Mesenchymal stem cell (in vitro differentiated cells and primary cell): Measurements from ENCODE around the gene CAPZA1.

Source experiments
- DNase-seq: peaks from one replicate; pipeline ENCODE4 v3.0.0-alpha.2; 2013
- H2AFZ ChIP-seq: one replicate; pipeline ENCODE4 v1.6.1; 2013; ENCODE audit warnings: low read depth, mild to moderate bottlenecking, control low read depth, inconsistent platforms, low read length, moderate library complexity
- H2AK5ac ChIP-seq: 2 replicates; pipeline ENCODE4 v1.6.1; 2013; ENCODE audit warnings: low read length, moderate library complexity, mild to moderate bottlenecking, inconsistent platforms; ENCODE audit not compliant: severe bottlenecking
- H2BK120ac ChIP-seq: one replicate; pipeline ENCODE4 v1.6.1; 2013; ENCODE audit warnings: low read depth, mild to moderate bottlenecking, inconsistent platforms, low read length, moderate library complexity
- H2BK12ac ChIP-seq, 2 experiments: one replicate each; pipeline ENCODE4 v1.6.1; 2013; ENCODE audit warnings: inconsistent platforms in 2 of 2, low read length in 2 of 2, mild to moderate bottlenecking in 2 of 2, moderate library complexity in 2 of 2, control low read depth in 1 of 2
- H2BK15ac ChIP-seq: one replicate; pipeline ENCODE4 v1.6.1; 2013; ENCODE audit warnings: mild to moderate bottlenecking, low read depth, inconsistent platforms; ENCODE audit not compliant: poor library complexity, severe bottlenecking
- H2BK5ac ChIP-seq: 2 replicates; pipeline ENCODE4 v1.6.1; 2013; ENCODE audit warnings: low read depth, mild to moderate bottlenecking, low read length, control low read depth, inconsistent platforms; ENCODE audit not compliant: poor library complexity, severe bottlenecking
- H3K14ac ChIP-seq, 2 experiments: one replicate each; pipeline ENCODE4 v1.6.1; 2013; ENCODE audit warnings: inconsistent platforms in 2 of 2, low read length in 2 of 2, control low read depth in 1 of 2, mild to moderate bottlenecking in 1 of 2, moderate library complexity in 1 of 2
- H3K18ac ChIP-seq, 2 experiments: one replicate each; pipeline ENCODE4 v1.6.1; 2013; ENCODE audit warnings: inconsistent platforms in 2 of 2, low read length in 2 of 2, control low read depth in 1 of 2, low read depth in 1 of 2, mild to moderate bottlenecking in 1 of 2
- H3K23ac ChIP-seq, 2 experiments: one replicate each; pipeline ENCODE4 v1.6.1; 2013; ENCODE audit warnings: inconsistent platforms in 2 of 2, low read length in 2 of 2, mild to moderate bottlenecking in 2 of 2, moderate library complexity in 2 of 2, control low read depth in 1 of 2
- H3K27ac ChIP-seq: 2 replicates; pipeline ENCODE4 v1.5.1; 2013; ENCODE audit warnings: mild to moderate bottlenecking, moderate library complexity, low read length, control low read depth, inconsistent platforms; ENCODE audit not compliant: poor library complexity, severe bottlenecking
- H3K27me3 ChIP-seq, 2 experiments: 2 replicates each; pipeline versions ENCODE4 v1.6.1 to v1.7.0; 2013; ENCODE audit warnings: low read length in 2 of 2, mild to moderate bottlenecking in 2 of 2, moderate library complexity in 2 of 2, control low read depth in 1 of 2, inconsistent platforms in 1 of 2; ENCODE audit not compliant: control insufficient read depth in 1 of 2, insufficient read depth in 1 of 2
- H3K36me3 ChIP-seq, 2 experiments: 2 replicates each; pipeline versions ENCODE4 v1.6.1 to v1.7.0; 2013; ENCODE audit warnings: low read length in 2 of 2, control low read depth in 1 of 2, inconsistent platforms in 1 of 2, low read depth in 1 of 2, mild to moderate bottlenecking in 1 of 2; ENCODE audit not compliant: insufficient read depth in 2 of 2, control insufficient read depth in 1 of 2
- H3K4ac ChIP-seq, 2 experiments: one replicate each; pipeline ENCODE4 v1.6.1; 2013; ENCODE audit warnings: inconsistent platforms in 2 of 2, low read length in 2 of 2, mild to moderate bottlenecking in 2 of 2, moderate library complexity in 2 of 2, control low read depth in 1 of 2, low read depth in 1 of 2
- H3K4me1 ChIP-seq: 2 replicates; pipeline ENCODE4 v1.6.1; 2013; ENCODE audit warnings: low read depth, low read length, control low read depth; ENCODE audit not compliant: control insufficient read depth, insufficient read depth
- H3K4me2 ChIP-seq: 2 replicates; pipeline ENCODE4 v1.6.1; 2013; ENCODE audit warnings: low read length, mild to moderate bottlenecking, inconsistent platforms; ENCODE audit not compliant: poor library complexity, severe bottlenecking
- H3K4me3 ChIP-seq, 2 experiments: 2 replicates each; pipeline versions ENCODE4 v1.5.1 to v1.7.0; 2013; ENCODE audit warnings: low read length in 2 of 2, mild to moderate bottlenecking in 2 of 2, control low read depth in 1 of 2, low read depth in 1 of 2; ENCODE audit not compliant: insufficient read depth in 1 of 2
- H3K79me1 ChIP-seq: replicated peaks from 2 replicates; pipeline ENCODE4 v1.6.1; 2013; ENCODE audit warnings: mild to moderate bottlenecking, control low read depth, low read length, inconsistent platforms; ENCODE audit not compliant: poor library complexity, severe bottlenecking
- H3K9ac ChIP-seq: 2 replicates; pipeline ENCODE4 v1.7.0; 2013; ENCODE audit warnings: mild to moderate bottlenecking, low read length, moderate library complexity
- H3K9me3 ChIP-seq: 2 replicates; pipeline ENCODE4 v1.7.0; 2013; ENCODE audit warnings: mild to moderate bottlenecking, low read length; ENCODE audit not compliant: control insufficient read depth
- H4K8ac ChIP-seq: one replicate; pipeline ENCODE4 v1.6.1; 2013; ENCODE audit warnings: inconsistent platforms, mild to moderate bottlenecking, low read length, moderate library complexity
- H4K91ac ChIP-seq: one replicate; pipeline ENCODE4 v1.6.1; 2013; ENCODE audit warnings: mild to moderate bottlenecking, low read length, inconsistent platforms
- WGBS: methylation state at CpG from one replicate; pipeline ENCODE4 v1.1.7; 2013; ENCODE audit warnings: mixed read lengths; 5-methylcytosine and 5-hydroxymethylcytosine counted together

The CAPZA1 gene

DNA sequence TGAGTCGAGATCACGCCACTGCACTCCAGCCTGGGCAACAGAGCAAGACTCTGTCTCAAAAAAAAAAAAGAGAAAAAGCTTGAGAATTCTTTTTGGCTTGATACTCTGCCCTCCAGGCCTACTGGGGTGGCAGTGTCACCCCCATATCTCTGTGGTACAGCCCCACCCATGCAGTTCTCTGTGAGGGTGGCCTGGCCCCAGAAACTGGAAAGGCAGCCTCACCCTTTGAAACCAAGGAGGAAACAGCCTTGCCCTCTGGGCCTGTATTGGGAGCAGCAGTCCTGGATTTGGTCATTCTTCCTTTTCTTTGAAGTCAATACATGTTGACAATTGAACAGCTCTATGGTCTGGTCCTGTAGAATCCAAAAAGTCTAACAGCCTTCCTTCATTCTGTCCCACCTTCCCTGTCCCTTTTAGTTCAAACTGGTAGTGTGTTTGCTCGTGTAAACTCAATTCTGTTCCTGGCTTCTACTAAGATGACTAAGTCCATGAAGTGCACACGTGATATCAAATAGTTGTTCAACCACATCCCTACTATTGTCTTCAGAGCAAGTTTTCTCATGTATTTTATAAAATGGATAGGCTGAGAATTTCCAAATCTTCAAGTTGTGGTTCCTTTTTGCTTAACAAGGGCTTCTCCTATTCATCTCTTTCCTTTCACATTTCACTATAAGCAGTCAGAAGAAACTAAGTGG, 13.9 kb upstream of the CAPZA1 start:
- Histone ChIP-seq H3K23ac (no peak overlapping the region), H3K36me3 (peaks cover 20 to 85% of the 10 kb centered on the region in 2 experiments), H3K14ac (no peak overlapping the region), H4K8ac (no peak overlapping the region), H3K18ac (no peak overlapping the region), H3K4me3 (no peak overlapping the region), H2BK15ac (no peak overlapping the region), H2AK5ac (no peak overlapping the region), H3K27me3 (no peaks in the 10 kb centered on the region), H2BK12ac (no peak overlapping the region), H3K4ac (no peak overlapping the region), H2BK120ac (no peak overlapping the region), H4K91ac (no peak overlapping the region), H2AFZ (no peak overlapping the region), H3K27ac (no peak overlapping the region), H3K9me3 (no peaks in the 10 kb centered on the region), H3K79me1 (peaks cover 12% of the 10 kb centered on the region), H2BK5ac (no peak overlapping the region), H3K9ac (no peak overlapping the region), H3K4me1 (no peaks in the 10 kb centered on the region), H3K4me2 (no peak overlapping the region)
- DNase-seq = no peak
- 95% methylated on average over 4 of the region's 4 CpGs for WGBS

DNA sequence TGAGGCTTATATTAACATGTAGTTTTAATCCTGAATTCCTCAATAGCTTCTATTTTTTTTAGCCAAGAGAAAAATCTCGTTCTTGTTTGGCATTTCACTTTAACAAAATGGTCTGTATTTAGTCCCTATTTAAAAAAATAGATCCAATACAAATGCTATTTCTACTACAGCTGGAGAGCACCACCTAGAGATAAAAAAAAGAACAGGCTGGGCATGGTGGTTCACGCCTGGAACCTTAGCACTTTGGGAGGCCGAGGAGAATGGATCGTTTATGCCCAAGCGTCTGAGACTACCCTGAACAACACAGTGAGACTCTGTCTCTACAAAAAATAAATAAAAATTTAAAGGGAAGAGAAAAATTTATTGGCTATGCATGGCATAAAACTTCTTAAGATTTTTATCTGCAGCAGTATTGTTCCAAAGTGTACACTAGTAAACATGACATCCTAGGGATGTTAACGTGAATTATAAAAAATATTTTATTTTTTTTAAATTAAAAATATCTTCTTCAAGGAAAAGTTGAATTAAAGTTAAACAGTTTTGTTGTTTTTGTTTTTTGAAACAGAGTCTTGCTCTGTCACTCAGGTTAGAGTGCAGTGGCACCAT, 5.1 kb upstream of the CAPZA1 start:
- Histone ChIP-seq H3K4me2 (no peak overlapping the region), H3K27ac (no peak overlapping the region), H3K9ac (peak overlapping the region; percentile 66), H3K14ac (no peak overlapping the region), H2BK120ac (no peak overlapping the region), H3K79me1 (peaks cover 19% of the 10 kb centered on the region), H2BK15ac (no peak overlapping the region), H3K18ac (no peak overlapping the region), H2AK5ac (no peak overlapping the region), H3K4me3 (no peak overlapping the region), H3K4me1 (peaks cover 7% of the 10 kb centered on the region), H3K27me3 (no peaks in the 10 kb centered on the region), H3K23ac (no peak overlapping the region), H3K4ac (no peak overlapping the region), H3K36me3 (peaks cover 16 to 57% of the 10 kb centered on the region in 2 experiments), H4K91ac (no peak overlapping the region), H2AFZ (no peak overlapping the region), H4K8ac (no peak overlapping the region), H2BK5ac (no peak overlapping the region), H3K9me3 (no peaks in the 10 kb centered on the region), H2BK12ac (no peak overlapping the region)
- DNase-seq = peak; percentile 75
- no CpG with 5 or more reads among the region's 6 CpGs for WGBS

DNA sequence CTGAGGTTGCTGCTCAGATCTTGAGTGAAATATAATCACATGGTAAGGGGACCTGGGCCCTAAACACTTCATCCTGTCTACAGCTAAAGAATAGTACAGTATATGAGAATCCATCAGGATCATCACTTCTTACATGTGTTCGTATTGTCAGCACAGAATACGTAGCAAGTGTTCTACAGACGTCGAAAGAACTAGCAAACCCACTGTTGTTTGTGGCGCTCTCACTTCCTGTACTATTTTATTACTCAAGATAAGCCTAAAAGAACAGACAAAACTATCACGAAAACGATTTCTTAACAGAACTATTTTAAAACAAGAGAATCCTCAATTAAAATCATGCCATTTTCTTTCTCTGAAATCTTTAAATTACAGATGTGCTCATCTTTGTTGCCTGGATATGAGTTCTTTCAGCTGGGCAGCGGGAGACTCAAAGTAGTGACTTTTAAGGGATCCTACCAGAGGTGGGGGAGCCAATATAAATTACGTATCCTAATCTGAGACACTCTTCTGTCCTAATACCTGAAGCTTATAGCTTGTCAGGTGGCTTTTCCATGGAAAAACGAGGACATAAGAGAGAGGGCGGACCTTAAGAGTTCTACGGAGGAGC, 1.4 kb upstream of the CAPZA1 start:
- no peaks in the 10 kb centered on the region for H3K9me3 ChIP-seq

More for the DNA sequence above, 1.4 kb upstream of the CAPZA1 start:
- Histone ChIP-seq H2BK120ac (no peak overlapping the region), H2BK5ac (no peak overlapping the region), H3K4ac (peak overlapping the region in 1 of 2 experiments; percentile 86), H3K18ac (no peak overlapping the region), H3K27me3 (no peaks in the 10 kb centered on the region), H3K36me3 (peaks cover 9 to 23% of the 10 kb centered on the region in 2 experiments), H3K14ac (no peak overlapping the region), H2AFZ (peak overlapping the region; percentile 39), H2BK12ac (no peak overlapping the region), H3K79me1 (peaks cover 6% of the 10 kb centered on the region), H4K91ac (no peak overlapping the region), H4K8ac (no peak overlapping the region), H3K4me3 (peak overlapping the region; percentile 81 to 97), H3K23ac (no peak overlapping the region), H3K4me1 (peaks cover 4% of the 10 kb centered on the region), H3K4me2 (peak overlapping the region; percentile 81), H3K27ac (peak overlapping the region; percentile 96), H2BK15ac (no peak overlapping the region), H3K9ac (peak overlapping the region; percentile 100), H2AK5ac (no peak overlapping the region)
- WGBS = 0% methylated on average over 10 of the region's 12 CpGs
- DNase-seq = peak; percentile 64
